ENCODE results near the gene POGZ.
A peak's percentile ranks its signal among the peaks of the same experiment; 100 is the strongest.

Gene POGZ

GRCh38 chr1:151459331-151460046, at the start of gene POGZ:
TSS of gene POGZ (minus strand) at chr1:151459494. CDS start at chr1:151442204, 17,290 bp downstream.
- peak; percentile 99 for DNase-seq

- no peak for DNase-seq
These were observed 49.5 kb upstream of the POGZ start for GRCh38 chr1:151508833-151509232.

GRCh38 chr1:151504759-151505158, 45.5 kb upstream of the POGZ start:
- no peak for DNase-seq

- no peak for DNase-seq
These were observed 45.0 kb upstream of the POGZ start for GRCh38 chr1:151504252-151504651.

- no peak for DNase-seq
These were observed 43.8 kb upstream of the POGZ start for GRCh38 chr1:151502859-151503780.

GRCh38 chr1:151502035-151502700, 42.9 kb upstream of the POGZ start:
- DNase-seq: no peak

- DNase-seq: no peak
These were observed 42.2 kb upstream of the POGZ start for GRCh38 chr1:151501474-151501873.

GRCh38 chr1:151499930-151500329, 40.6 kb upstream of the POGZ start:
- DNase-seq: no peak

GRCh38 chr1:151499365-151499764, 40.1 kb upstream of the POGZ start:
- no peak for DNase-seq

GRCh38 chr1:151495316-151495715, 36.0 kb upstream of the POGZ start:
- DNase-seq: no peak

GRCh38 chr1:151494741-151495281, 35.5 kb upstream of the POGZ start:
- DNase-seq: peak; percentile 24

- no peak for DNase-seq
These were observed 33.7 kb upstream of the POGZ start for GRCh38 chr1:151493042-151493441.

- DNase-seq: no peak
These were observed 32.8 kb upstream of the POGZ start for GRCh38 chr1:151492120-151492519.

- no peak for DNase-seq
These were observed 32.3 kb upstream of the POGZ start for GRCh38 chr1:151491641-151492040.

- DNase-seq: no peak
These were observed 27.3 kb upstream of the POGZ start for GRCh38 chr1:151486557-151486956.

GRCh38 chr1:151485685-151486255, 26.5 kb upstream of the POGZ start:
- DNase-seq: no peak

- DNase-seq: no peak
These were observed 22.7 kb upstream of the POGZ start for GRCh38 chr1:151482017-151482416.

GRCh38 chr1:151479462-151479861, 20.2 kb upstream of the POGZ start:
- DNase-seq: no peak

- DNase-seq: no peak
These were observed 19.6 kb upstream of the POGZ start for GRCh38 chr1:151478923-151479322.

GRCh38 chr1:151478140-151478812, 19.0 kb upstream of the POGZ start:
- DNase-seq: no peak

GRCh38 chr1:151477066-151477465, 17.8 kb upstream of the POGZ start:
- DNase-seq: no peak

- no peak for DNase-seq
These were observed 16.8 kb upstream of the POGZ start for GRCh38 chr1:151476083-151476482.
